Tibial nerve (tissue), 4 donors: ENCODE measurements around the gene QRFP.

Source experiments
- EP300 ChIP-seq, 2 donors: sonication (generic); formaldehyde crosslinking; IDR thresholded peaks; one replicate each; pipeline ENCODE4 v1.6.1; 2017; ENCODE audit warnings: antibody characterized with exemption in 2 of 2, mild to moderate bottlenecking in 1 of 2
- POLR2A ChIP-seq, 2 donors: fragments of 450-650 bp; IDR thresholded peaks; one replicate each; pipeline ENCODE4 v1.6.1; 2017; ENCODE audit warnings: antibody characterized with exemption in 2 of 2, mild to moderate bottlenecking in 2 of 2, moderate library complexity in 2 of 2
- TF ChIP-seq, protein P1 (sequence below), 5 experiments: fragments of 200-600 bp in 3 of 5; fragments of 450-650 bp in 2 of 5; sonication (generic) in 3 of 5; IDR thresholded peaks; one replicate each; pipeline ENCODE4 v1.5.1; 2016 to 2019; ENCODE audit warnings: antibody characterized with exemption in 5 of 5, mild to moderate bottlenecking in 3 of 5, moderate library complexity in 2 of 5

DNA sequence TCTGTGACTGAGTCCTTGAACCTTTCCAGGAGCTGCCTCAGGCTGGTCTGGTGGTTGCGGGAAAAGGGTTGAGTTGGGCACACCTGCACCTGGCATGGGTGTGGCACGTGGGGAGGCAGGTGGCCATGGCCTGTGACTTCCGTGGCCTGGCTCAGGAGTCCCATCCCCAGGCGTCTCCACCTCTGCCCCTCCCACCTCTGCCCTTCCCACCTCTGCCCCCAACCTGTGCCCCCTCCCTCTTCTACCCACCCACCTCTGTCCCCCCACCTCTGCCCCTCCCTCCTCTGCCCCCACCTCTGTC, 1.9 kb upstream of the QRFP start:
- TF ChIP-seq POLR2A (IDR thresholded peaks at IDR 0.05) (no peak), EP300 (IDR thresholded peaks at IDR 0.05) (no peak)
- TF ChIP-seq, protein P1, sequence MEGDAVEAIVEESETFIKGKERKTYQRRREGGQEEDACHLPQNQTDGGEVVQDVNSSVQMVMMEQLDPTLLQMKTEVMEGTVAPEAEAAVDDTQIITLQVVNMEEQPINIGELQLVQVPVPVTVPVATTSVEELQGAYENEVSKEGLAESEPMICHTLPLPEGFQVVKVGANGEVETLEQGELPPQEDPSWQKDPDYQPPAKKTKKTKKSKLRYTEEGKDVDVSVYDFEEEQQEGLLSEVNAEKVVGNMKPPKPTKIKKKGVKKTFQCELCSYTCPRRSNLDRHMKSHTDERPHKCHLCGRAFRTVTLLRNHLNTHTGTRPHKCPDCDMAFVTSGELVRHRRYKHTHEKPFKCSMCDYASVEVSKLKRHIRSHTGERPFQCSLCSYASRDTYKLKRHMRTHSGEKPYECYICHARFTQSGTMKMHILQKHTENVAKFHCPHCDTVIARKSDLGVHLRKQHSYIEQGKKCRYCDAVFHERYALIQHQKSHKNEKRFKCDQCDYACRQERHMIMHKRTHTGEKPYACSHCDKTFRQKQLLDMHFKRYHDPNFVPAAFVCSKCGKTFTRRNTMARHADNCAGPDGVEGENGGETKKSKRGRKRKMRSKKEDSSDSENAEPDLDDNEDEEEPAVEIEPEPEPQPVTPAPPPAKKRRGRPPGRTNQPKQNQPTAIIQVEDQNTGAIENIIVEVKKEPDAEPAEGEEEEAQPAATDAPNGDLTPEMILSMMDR (IDR thresholded peaks at IDR 0.05): no peak
